Heart right ventricle (tissue), 16 donors: ENCODE measurements around the gene SPATS2. TPM values are rescaled to one million over a fixed set of nuclear protein-coding genes. Genes with fewer than 3 reads are reported as not detected.

Experiments
- ATAC-seq, 8 donors: fragments of 200-7000 bp; cut with Tn5 transposase; one replicate each; pipeline ENCODE4 v1.9.1; 2020; ENCODE audit warnings: mild to moderate bottlenecking in 8 of 8, moderate library complexity in 8 of 8, moderate number of reproducible peaks in 1 of 8
- DNase-seq, 2 donors: peaks; one replicate each; pipeline ENCODE4 v3.0.0-alpha.2; 2020
- H3K27ac ChIP-seq, 10 donors: fragments of 200-600 bp; sonication (generic) in 2 of 10; one replicate each; pipeline versions ENCODE4 v1.5.0 to v1.8.0; 2020 to 2022; ENCODE audit warnings: mild to moderate bottlenecking in 3 of 10
- H3K27me3 ChIP-seq, 7 donors: fragments of 200-600 bp; one replicate each; pipeline ENCODE4 v1.8.0; 2021 to 2022; ENCODE audit warnings: mild to moderate bottlenecking in 2 of 7
- H3K36me3 ChIP-seq, 9 donors: fragments of 200-600 bp; sonication (generic) in 1 of 9; one replicate each; pipeline versions ENCODE4 v1.5.0 to v1.8.0; 2020 to 2022; ENCODE audit warnings: mild to moderate bottlenecking in 2 of 9
- H3K4me1 ChIP-seq, 9 donors: fragments of 200-600 bp; sonication (generic) in 1 of 9; one replicate each; pipeline versions ENCODE4 v1.5.0 to v1.8.0; 2020 to 2022; ENCODE audit warnings: mild to moderate bottlenecking in 4 of 9
- H3K4me3 ChIP-seq, 10 donors: fragments of 200-600 bp; sonication (generic) in 2 of 10; one replicate each; pipeline versions ENCODE4 v1.5.0 to v1.8.0; 2020 to 2022; ENCODE audit warnings: mild to moderate bottlenecking in 7 of 10, moderate library complexity in 2 of 10
- H3K9me3 ChIP-seq, 11 donors: fragments of 200-600 bp in 10 of 11; sonication (generic) in 2 of 11; one replicate each; pipeline versions ENCODE4 v1.5.0 to v1.8.0; 2013 to 2022; ENCODE audit warnings: mild to moderate bottlenecking in 2 of 11, control low read depth in 1 of 11, moderate library complexity in 1 of 11
- WGBS, 2 donors: extraction: QIAGEN DNeasy Blood & Tissue Kit; methylation state at CpG; one replicate each; pipeline ENCODE4 v1.1.7; 2013; ENCODE audit warnings: inconsistent platforms in 1 of 2; 5-methylcytosine and 5-hydroxymethylcytosine counted together
- intact Hi-C, 10 donors: fragments of 100-400 bp; cut with DNase I; formaldehyde crosslinking; loops; one replicate each; pipeline versions ENCODE4 v1.11.1 to v1.14.2; 2022
- polyA plus RNA-seq, 2 donors: library from polyadenylated mRNA; stranded (reverse); fragments of 200-250 nt; gene quantifications; one replicate each; pipeline ENCODE4 v1.2.3, GENCODE V29; 2013
- total RNA-seq, 10 donors: library from RNA; stranded (reverse); fragmentation: NEBNext Ultra II Directional in 3 of 10; extraction: Animal tissue kit (Norgen Biotek cat#: 25700) in 3 of 10; gene quantifications; one replicate each; pipeline versions ENCODE4 v1.2.1 to v1.2.4, GENCODE V29; 2021 to 2023
- TF ChIP-seq, protein P1 (sequence below), 9 donors: fragments of 200-600 bp; sonication (generic) in 2 of 9; IDR thresholded peaks; one replicate each; pipeline versions ENCODE4 v1.5.0 to v1.8.0; 2021 to 2022; ENCODE audit warnings: antibody characterized with exemption in 9 of 9, mild to moderate bottlenecking in 5 of 9, moderate library complexity in 1 of 9
- donor health status: Arrhythmogenic right ventricular cardiomyopathy.
- donor health status: ischemic (EF 13 %, LVEDD 7.1; RV severe dilation, severe dysfunction).
- donor health status: healthy with polysubstance abuse.
- donor health status: DM: no; HTN: yes; CAD: no.
- donor health status: DM: no; HTN: no; CAD: no.
- donor health status: ischemic (EF 25% LVEDD 6.9; RV normal size, moderate dysfunction).
- donor health status: ischemic (EF 25% LVEDD 5.7; RV mildly dilated, moderate dysfunction).
- donor health status: healthy.
- donor health status: DM: yes; HTN: yes; CAD: no.
- donor health status: Ischemic cardiomyopathy.
- donor health status: ischemic (EF 35%, LVEDD 5.7; RV mildly dilated, moderate dysfunction).
- donor health status: nonischemic (EF 11% LVEDD 7.7; RV severe dilation, severe dysfunction).
- donor health status: DM: yes; HTN: yes; CAD: no.
- donor health status: PGD.
- donor health status: ischemic (EF 29% LVEDD 5.4; RV normal size, mild dysfunction).
- donor health status: nonischemic (EF 23%, LVEDD 6.1; RV moderate dilation, normal function).

SPATS2 gene
- total and polyA plus RNA-seq, 12 donors, result 3.5 to 11.5 (median 5.1) TPM

DNA sequence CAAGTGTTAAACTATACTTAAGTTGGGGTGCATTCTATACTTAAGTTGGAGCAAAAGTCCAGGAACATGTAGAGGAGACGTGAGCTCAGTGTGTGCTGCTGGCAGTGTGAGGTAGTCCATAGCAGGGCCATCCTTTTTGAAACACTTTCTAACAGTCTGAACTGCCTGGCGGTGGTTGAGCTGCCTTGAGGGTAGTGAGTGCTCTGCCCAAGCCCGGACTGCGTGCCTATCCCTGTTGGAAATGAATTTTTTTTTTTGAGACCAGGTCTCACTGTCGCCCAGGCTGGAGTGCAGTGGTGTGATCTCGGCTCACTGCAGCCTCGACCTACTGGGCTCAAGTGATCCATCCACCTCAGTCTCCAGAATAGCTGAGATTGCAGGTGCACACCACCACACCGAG is 185.6 kb downstream of the SPATS2 start:
- peaks cover 0 to 28% (median 7%) of the 10 kb centered on the region in 7 donors for H3K27me3 ChIP-seq
- DNase-seq (no peak), ATAC-seq (no peak)
- peaks cover 0 to 36% (median 23%) of the 10 kb centered on the region in 9 donors for H3K4me1 ChIP-seq
- 81 to 83% methylated on average over 8 of the region's 8 CpGs for WGBS, 2 donors
- H3K4me3 ChIP-seq, result no peak overlapping the region
- no peaks in the 10 kb centered on the region for H3K9me3 ChIP-seq
- H3K36me3 ChIP-seq, result peaks cover 0 to 23% (median under 1%) of the 10 kb centered on the region in 9 donors
- H3K27ac ChIP-seq, result peak overlapping the region in 5 of 10 donors; percentile 16 to 70 (median 60)
- TF ChIP-seq, protein P1, sequence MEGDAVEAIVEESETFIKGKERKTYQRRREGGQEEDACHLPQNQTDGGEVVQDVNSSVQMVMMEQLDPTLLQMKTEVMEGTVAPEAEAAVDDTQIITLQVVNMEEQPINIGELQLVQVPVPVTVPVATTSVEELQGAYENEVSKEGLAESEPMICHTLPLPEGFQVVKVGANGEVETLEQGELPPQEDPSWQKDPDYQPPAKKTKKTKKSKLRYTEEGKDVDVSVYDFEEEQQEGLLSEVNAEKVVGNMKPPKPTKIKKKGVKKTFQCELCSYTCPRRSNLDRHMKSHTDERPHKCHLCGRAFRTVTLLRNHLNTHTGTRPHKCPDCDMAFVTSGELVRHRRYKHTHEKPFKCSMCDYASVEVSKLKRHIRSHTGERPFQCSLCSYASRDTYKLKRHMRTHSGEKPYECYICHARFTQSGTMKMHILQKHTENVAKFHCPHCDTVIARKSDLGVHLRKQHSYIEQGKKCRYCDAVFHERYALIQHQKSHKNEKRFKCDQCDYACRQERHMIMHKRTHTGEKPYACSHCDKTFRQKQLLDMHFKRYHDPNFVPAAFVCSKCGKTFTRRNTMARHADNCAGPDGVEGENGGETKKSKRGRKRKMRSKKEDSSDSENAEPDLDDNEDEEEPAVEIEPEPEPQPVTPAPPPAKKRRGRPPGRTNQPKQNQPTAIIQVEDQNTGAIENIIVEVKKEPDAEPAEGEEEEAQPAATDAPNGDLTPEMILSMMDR (IDR thresholded peaks at IDR 0.05), result no peak
- intact Hi-C loops, result loop anchor here in 1 of 10 donors (2.0 kb wide), 1 partner anchor 28 kb away; no protein-coding TSS in a partner anchor

DNA sequence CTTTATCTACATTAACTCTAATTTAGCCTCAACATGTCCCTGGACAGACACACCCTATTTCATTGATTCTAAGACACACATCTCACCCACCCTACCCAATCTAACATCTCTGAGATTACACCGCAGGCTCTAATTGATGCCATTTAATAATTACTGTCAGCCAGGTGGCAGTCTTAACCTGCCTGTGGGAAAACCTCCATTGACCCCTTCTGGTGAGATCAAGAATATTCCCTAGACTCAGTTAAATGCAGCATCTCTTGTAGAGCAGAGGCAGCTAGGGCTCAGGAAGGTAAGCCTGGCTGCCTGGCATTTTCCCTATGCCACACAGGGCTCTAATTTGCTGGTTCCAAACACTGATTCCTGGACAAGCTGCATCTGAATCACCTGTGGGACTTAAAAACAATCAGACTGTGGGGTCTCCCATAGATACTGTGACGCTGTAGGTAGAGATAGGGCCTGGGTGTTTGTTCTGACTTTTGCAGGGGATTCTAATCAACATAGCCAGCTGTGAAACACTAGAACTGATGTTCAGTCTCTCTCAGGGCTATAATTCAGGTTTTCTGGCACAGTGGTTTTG is 186.3 kb downstream of the SPATS2 start:
- ATAC-seq, result peak in 1 of 8 donors; percentile 15
- Histone ChIP-seq H3K4me3 (no peak overlapping the region), H3K27me3 (peaks cover 0 to 21% (median 1%) of the 10 kb centered on the region in 7 donors), H3K36me3 (peaks cover 0 to 30% (median 8%) of the 10 kb centered on the region in 9 donors), H3K4me1 (peaks cover 0 to 30% (median 19%) of the 10 kb centered on the region in 9 donors), H3K9me3 (no peaks in the 10 kb centered on the region), H3K27ac (peak overlapping the region in 1 of 10 donors; percentile 35)
- WGBS, 2 donors, result 57 to 60% methylated on average over 2 of the region's 2 CpGs
- intact Hi-C loops, result loop anchor here in 1 of 10 donors (2.0 kb wide), 1 partner anchor 27 kb away; no protein-coding TSS in a partner anchor
- TF ChIP-seq, protein P1 (IDR thresholded peaks at IDR 0.05), result peak in 7 of 9 donors; percentile 31 to 56 (median 45)
- DNase-seq, result no peak

DNA sequence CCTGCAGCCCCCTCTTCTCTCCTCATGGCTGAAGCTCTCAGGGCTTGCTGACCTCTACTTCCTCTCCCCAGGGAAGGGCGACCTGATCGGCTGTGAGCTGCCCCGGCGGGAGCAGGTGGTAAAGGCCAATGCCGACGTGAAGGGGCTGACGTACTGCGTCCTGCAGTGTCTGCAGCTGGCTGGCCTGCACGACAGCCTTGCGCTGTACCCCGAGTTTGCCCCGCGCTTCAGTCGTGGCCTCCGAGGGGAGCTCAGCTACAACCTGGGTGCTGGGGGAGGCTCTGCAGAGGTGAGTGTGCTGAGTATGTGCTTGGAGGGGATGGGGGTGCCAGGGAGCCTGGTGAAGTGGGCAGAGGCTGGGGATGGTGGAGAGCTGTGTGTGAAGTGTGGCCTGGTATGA is 187.0 kb downstream of the SPATS2 start:
- WGBS, 2 donors, result 73 to 81% methylated on average over 15 of the region's 15 CpGs
- Histone ChIP-seq H3K27me3 (peaks cover 0 to 14% (median 0%) of the 10 kb centered on the region in 7 donors), H3K27ac (peak overlapping the region in 1 of 10 donors; percentile 35), H3K4me3 (no peak overlapping the region), H3K4me1 (peaks cover 0 to 24% (median 12%) of the 10 kb centered on the region in 9 donors), H3K36me3 (peaks cover 0 to 37% (median 14%) of the 10 kb centered on the region in 9 donors), H3K9me3 (no peaks in the 10 kb centered on the region)
- intact Hi-C loops, result no loop called here
- TF ChIP-seq, protein P1 (IDR thresholded peaks at IDR 0.05), result no peak
- no peak for ATAC-seq
- DNase-seq, result no peak

DNA sequence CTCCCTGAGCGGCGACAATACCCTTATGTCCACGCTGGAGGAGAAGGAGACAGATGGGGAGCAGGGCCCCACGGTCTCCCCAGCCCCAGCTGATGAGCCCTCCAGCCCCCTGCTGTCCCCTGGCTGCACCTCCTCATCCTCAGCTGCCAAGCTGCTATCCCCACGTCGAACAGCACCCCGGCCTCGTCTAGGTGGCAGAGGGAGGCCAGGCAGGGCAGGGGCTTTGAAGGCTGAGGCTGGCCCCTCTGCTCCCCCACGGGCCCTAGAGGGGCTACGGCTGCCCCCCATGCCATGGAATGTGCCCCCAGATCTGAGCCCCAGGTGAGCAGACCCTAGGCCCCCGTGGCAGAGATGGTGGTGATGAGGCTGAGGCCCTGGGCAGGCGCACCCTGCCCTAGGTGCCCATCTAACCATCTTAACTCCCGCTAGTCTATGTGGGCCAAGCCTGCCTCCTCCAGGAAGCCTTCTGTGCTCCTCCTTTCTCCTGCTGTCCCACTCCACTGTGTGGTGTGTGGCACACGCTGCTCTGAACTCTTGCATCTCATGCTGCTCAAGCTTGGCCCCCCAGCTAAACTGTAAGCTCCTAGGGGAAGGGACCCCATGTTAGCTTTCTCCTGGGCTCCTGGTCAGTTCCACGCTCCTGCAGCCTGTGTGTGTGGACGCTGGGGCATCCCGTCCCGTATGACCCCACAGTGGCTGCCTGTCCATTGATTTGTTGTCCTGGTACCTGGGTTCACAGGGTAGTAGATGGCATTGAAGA is 188.5 kb downstream of the SPATS2 start:
- TF ChIP-seq, protein P1 (IDR thresholded peaks at IDR 0.05), result no peak
- DNase-seq, result no peak
- H3K4me3 ChIP-seq, result no peak overlapping the region
- WGBS, 2 donors, result 85 to 88% methylated on average over 18 of the region's 18 CpGs
- peaks cover 0 to 18% (median 8%) of the 10 kb centered on the region in 9 donors for H3K4me1 ChIP-seq
- H3K27ac ChIP-seq, result no peak overlapping the region
- H3K27me3 ChIP-seq, result peaks cover 0 to 3% (median 0%) of the 10 kb centered on the region in 7 donors
- peaks cover 0 to 52% (median 30%) of the 10 kb centered on the region in 9 donors for H3K36me3 ChIP-seq
- no peak for ATAC-seq
- intact Hi-C loops, result no loop called here
- H3K9me3 ChIP-seq, result no peaks in the 10 kb centered on the region
